ENCODE results near the gene HHAT.

HHAT gene

GRCh38 chr1:210689826-210690225 lies 361.1 kb downstream of the HHAT start:
- Histone ChIP-seq H3K4me1 (ENCODE audit: control insufficient read depth, insufficient read depth, low read length) (no peaks in the 10 kb centered on the region), H3K9me3 (ENCODE audit: control insufficient read depth, insufficient read depth, low read length) (no peaks in the 10 kb centered on the region), H3K27me3 (ENCODE audit: control insufficient read depth, insufficient read depth, low read length) (no peaks in the 10 kb centered on the region), H3K9ac (ENCODE audit: low read depth, low read length) (no peak overlapping the region), H3K36me3 (ENCODE audit: control insufficient read depth, insufficient read depth, low read length) (no peaks in the 10 kb centered on the region), H3K4me3 (ENCODE audit: low read depth, low read length) (no peak overlapping the region)

- no peak overlapping the region for H3K4me3 ChIP-seq (ENCODE audit: low read depth, low read length)
These were observed 361.5 kb downstream of the HHAT start for GRCh38 chr1:210690236-210690635.

GRCh38 chr1:210691039-210691610 lies 362.4 kb downstream of the HHAT start:
- Histone ChIP-seq H3K36me3 (ENCODE audit: control insufficient read depth, insufficient read depth, low read length) (no peaks in the 10 kb centered on the region), H3K4me1 (ENCODE audit: control insufficient read depth, insufficient read depth, low read length) (no peaks in the 10 kb centered on the region), H3K27me3 (ENCODE audit: control insufficient read depth, insufficient read depth, low read length) (no peaks in the 10 kb centered on the region), H3K9ac (ENCODE audit: low read depth, low read length) (no peak overlapping the region), H3K9me3 (ENCODE audit: control insufficient read depth, insufficient read depth, low read length) (no peaks in the 10 kb centered on the region), H3K4me3 (ENCODE audit: low read depth, low read length) (no peak overlapping the region)

More at GRCh38 chr1:210690236-210690635, 361.5 kb downstream of the HHAT start:
- no peak overlapping the region for H3K9ac ChIP-seq (ENCODE audit: low read depth, low read length)
- H3K36me3 ChIP-seq (ENCODE audit: control insufficient read depth, insufficient read depth, low read length) = no peaks in the 10 kb centered on the region
- H3K27me3 ChIP-seq (ENCODE audit: control insufficient read depth, insufficient read depth, low read length) = no peaks in the 10 kb centered on the region
- no peaks in the 10 kb centered on the region for H3K4me1 ChIP-seq (ENCODE audit: control insufficient read depth, insufficient read depth, low read length)
- H3K9me3 ChIP-seq (ENCODE audit: control insufficient read depth, insufficient read depth, low read length) = no peaks in the 10 kb centered on the region

- Histone ChIP-seq H3K27me3 (ENCODE audit: control insufficient read depth, insufficient read depth, low read length) (no peaks in the 10 kb centered on the region), H3K9me3 (ENCODE audit: control insufficient read depth, insufficient read depth, low read length) (no peaks in the 10 kb centered on the region), H3K4me3 (ENCODE audit: low read depth, low read length) (no peak overlapping the region), H3K4me1 (ENCODE audit: control insufficient read depth, insufficient read depth, low read length) (no peaks in the 10 kb centered on the region), H3K36me3 (ENCODE audit: control insufficient read depth, insufficient read depth, low read length) (no peaks in the 10 kb centered on the region), H3K9ac (ENCODE audit: low read depth, low read length) (no peak overlapping the region)
These were observed 364.1 kb downstream of the HHAT start for GRCh38 chr1:210692796-210693195.

GRCh38 chr1:210695026-210695425 lies 366.3 kb downstream of the HHAT start:
- no peaks in the 10 kb centered on the region for H3K4me1 ChIP-seq (ENCODE audit: control insufficient read depth, insufficient read depth, low read length)
- no peak overlapping the region for H3K9ac ChIP-seq (ENCODE audit: low read depth, low read length)
- H3K27me3 ChIP-seq (ENCODE audit: control insufficient read depth, insufficient read depth, low read length) = no peaks in the 10 kb centered on the region
- no peak overlapping the region for H3K4me3 ChIP-seq (ENCODE audit: low read depth, low read length)
- H3K9me3 ChIP-seq (ENCODE audit: control insufficient read depth, insufficient read depth, low read length) = no peaks in the 10 kb centered on the region
- H3K36me3 ChIP-seq (ENCODE audit: control insufficient read depth, insufficient read depth, low read length) = no peaks in the 10 kb centered on the region

- no peaks in the 10 kb centered on the region for H3K9me3 ChIP-seq (ENCODE audit: control insufficient read depth, insufficient read depth, low read length)
- H3K9ac ChIP-seq (ENCODE audit: low read depth, low read length) = no peak overlapping the region
These were observed 368.0 kb downstream of the HHAT start for GRCh38 chr1:210696709-210697108.

GRCh38 chr1:210697185-210697584 lies 368.5 kb downstream of the HHAT start:
- H3K27me3 ChIP-seq (ENCODE audit: control insufficient read depth, insufficient read depth, low read length) = no peaks in the 10 kb centered on the region
- H3K9me3 ChIP-seq (ENCODE audit: control insufficient read depth, insufficient read depth, low read length) = no peaks in the 10 kb centered on the region
- H3K4me3 ChIP-seq (ENCODE audit: low read depth, low read length) = no peak overlapping the region
- H3K4me1 ChIP-seq (ENCODE audit: control insufficient read depth, insufficient read depth, low read length) = no peaks in the 10 kb centered on the region
- H3K9ac ChIP-seq (ENCODE audit: low read depth, low read length) = no peak overlapping the region
- H3K36me3 ChIP-seq (ENCODE audit: control insufficient read depth, insufficient read depth, low read length) = no peaks in the 10 kb centered on the region

More at GRCh38 chr1:210696709-210697108, 368.0 kb downstream of the HHAT start:
- Histone ChIP-seq H3K4me1 (ENCODE audit: control insufficient read depth, insufficient read depth, low read length) (no peaks in the 10 kb centered on the region), H3K36me3 (ENCODE audit: control insufficient read depth, insufficient read depth, low read length) (no peaks in the 10 kb centered on the region), H3K27me3 (ENCODE audit: control insufficient read depth, insufficient read depth, low read length) (no peaks in the 10 kb centered on the region), H3K4me3 (ENCODE audit: low read depth, low read length) (no peak overlapping the region)

- no peaks in the 10 kb centered on the region for H3K27me3 ChIP-seq (ENCODE audit: control insufficient read depth, insufficient read depth, low read length)
- H3K4me3 ChIP-seq (ENCODE audit: low read depth, low read length) = no peak overlapping the region
- H3K9ac ChIP-seq (ENCODE audit: low read depth, low read length) = no peak overlapping the region
- H3K9me3 ChIP-seq (ENCODE audit: control insufficient read depth, insufficient read depth, low read length) = no peaks in the 10 kb centered on the region
- no peaks in the 10 kb centered on the region for H3K4me1 ChIP-seq (ENCODE audit: control insufficient read depth, insufficient read depth, low read length)
- no peaks in the 10 kb centered on the region for H3K36me3 ChIP-seq (ENCODE audit: control insufficient read depth, insufficient read depth, low read length)
These were observed 370.0 kb downstream of the HHAT start for GRCh38 chr1:210698661-210699060.

GRCh38 chr1:210700083-210700482 lies 371.4 kb downstream of the HHAT start:
- Histone ChIP-seq H3K9me3 (ENCODE audit: control insufficient read depth, insufficient read depth, low read length) (no peaks in the 10 kb centered on the region), H3K4me3 (ENCODE audit: low read depth, low read length) (no peak overlapping the region), H3K9ac (ENCODE audit: low read depth, low read length) (no peak overlapping the region), H3K36me3 (ENCODE audit: control insufficient read depth, insufficient read depth, low read length) (no peaks in the 10 kb centered on the region), H3K27me3 (ENCODE audit: control insufficient read depth, insufficient read depth, low read length) (no peaks in the 10 kb centered on the region), H3K4me1 (ENCODE audit: control insufficient read depth, insufficient read depth, low read length) (no peaks in the 10 kb centered on the region)

GRCh38 chr1:210700511-210700910 lies 371.8 kb downstream of the HHAT start:
- no peaks in the 10 kb centered on the region for H3K4me1 ChIP-seq (ENCODE audit: control insufficient read depth, insufficient read depth, low read length)
- no peak overlapping the region for H3K9ac ChIP-seq (ENCODE audit: low read depth, low read length)
- no peaks in the 10 kb centered on the region for H3K27me3 ChIP-seq (ENCODE audit: control insufficient read depth, insufficient read depth, low read length)
- H3K9me3 ChIP-seq (ENCODE audit: control insufficient read depth, insufficient read depth, low read length) = no peaks in the 10 kb centered on the region
- H3K36me3 ChIP-seq (ENCODE audit: control insufficient read depth, insufficient read depth, low read length) = no peaks in the 10 kb centered on the region
- no peak overlapping the region for H3K4me3 ChIP-seq (ENCODE audit: low read depth, low read length)

GRCh38 chr1:210702506-210702905 lies 373.8 kb downstream of the HHAT start:
- H3K9me3 ChIP-seq (ENCODE audit: control insufficient read depth, insufficient read depth, low read length) = no peaks in the 10 kb centered on the region
- no peaks in the 10 kb centered on the region for H3K4me1 ChIP-seq (ENCODE audit: control insufficient read depth, insufficient read depth, low read length)
- H3K27me3 ChIP-seq (ENCODE audit: control insufficient read depth, insufficient read depth, low read length) = no peaks in the 10 kb centered on the region
- H3K36me3 ChIP-seq (ENCODE audit: control insufficient read depth, insufficient read depth, low read length) = no peaks in the 10 kb centered on the region
- no peak overlapping the region for H3K4me3 ChIP-seq (ENCODE audit: low read depth, low read length)
- no peak overlapping the region for H3K9ac ChIP-seq (ENCODE audit: low read depth, low read length)

GRCh38 chr1:210703593-210703992 lies 374.9 kb downstream of the HHAT start:
- no peaks in the 10 kb centered on the region for H3K27me3 ChIP-seq (ENCODE audit: control insufficient read depth, insufficient read depth, low read length)
- H3K36me3 ChIP-seq (ENCODE audit: control insufficient read depth, insufficient read depth, low read length) = no peaks in the 10 kb centered on the region
- no peak overlapping the region for H3K4me3 ChIP-seq (ENCODE audit: low read depth, low read length)

More at GRCh38 chr1:210703593-210703992, 374.9 kb downstream of the HHAT start:
- no peaks in the 10 kb centered on the region for H3K9me3 ChIP-seq (ENCODE audit: control insufficient read depth, insufficient read depth, low read length)
- H3K9ac ChIP-seq (ENCODE audit: low read depth, low read length) = no peak overlapping the region
- H3K4me1 ChIP-seq (ENCODE audit: control insufficient read depth, insufficient read depth, low read length) = no peaks in the 10 kb centered on the region

Data from iPS-15b (cell line).